ENCODE results near the gene PSMA3. TPM values are rescaled to one million over a fixed set of nuclear protein-coding genes. Genes with fewer than 3 reads are reported as not detected.

PSMA3 gene
- total RNA-seq, 2 donors from 2014 or later = 121 to 134 TPM

- ATAC-seq (peak in 1 of 2 donors; percentile 0), DNase-seq (no peak)
- intact Hi-C loops (cut with DNase I) = no loop called here
Observed at GRCh38 chr14:58297412-58297761, 52.7 kb downstream of the PSMA3 start.

- intact Hi-C loops (cut with DNase I) = no loop called here
Observed at GRCh38 chr14:58297762-58298476, 53.3 kb downstream of the PSMA3 start.

GRCh38 chr14:58298477-58299400, 54.1 kb downstream of the PSMA3 start, which contains the start of gene ARID4A:
ARID4A (plus strand) TSS chr14:58298555; CDS start chr14:58299855, 1,300 bp downstream.
- ATAC-seq (peak; percentile 36 to 53), DNase-seq (peak; percentile 90)
- intact Hi-C loops (cut with DNase I) = no loop called here

More at GRCh38 chr14:58297762-58298476, 53.3 kb downstream of the PSMA3 start:
- peak; percentile 95 to 97 for ATAC-seq
- DNase-seq = peak; percentile 99

GRCh38 chr14:58299401-58300330, 55.0 kb downstream of the PSMA3 start:
- ATAC-seq = no peak
- intact Hi-C loops (cut with DNase I) = no loop called here
- peak; percentile 31 for DNase-seq

DNA sequence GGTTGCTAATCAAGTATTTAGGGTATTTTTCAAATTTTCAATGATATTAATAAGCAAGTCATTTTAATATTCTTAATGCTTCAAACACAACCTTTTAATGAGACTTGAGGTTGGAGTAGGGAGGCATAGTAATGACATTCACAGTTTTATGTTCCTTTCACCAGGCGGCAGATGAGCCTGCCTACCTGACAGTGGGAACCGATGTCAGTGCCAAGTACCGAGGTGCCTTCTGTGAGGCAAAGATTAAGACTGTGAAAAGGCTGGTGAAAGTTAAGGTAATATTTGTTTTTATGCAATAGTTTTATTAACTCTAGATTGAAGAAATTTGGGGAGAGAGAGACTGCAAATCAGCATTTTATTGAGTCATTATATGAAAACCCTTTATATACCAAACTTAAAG, 56.8 kb downstream of the PSMA3 start:
- ATAC-seq (no peak), DNase-seq (no peak)
- intact Hi-C loops (cut with DNase I) = no loop called here

GRCh38 chr14:58305730-58306129, 61.1 kb downstream of the PSMA3 start:
- no peak for ATAC-seq
- intact Hi-C loops (cut with DNase I) = no loop called here

DNA sequence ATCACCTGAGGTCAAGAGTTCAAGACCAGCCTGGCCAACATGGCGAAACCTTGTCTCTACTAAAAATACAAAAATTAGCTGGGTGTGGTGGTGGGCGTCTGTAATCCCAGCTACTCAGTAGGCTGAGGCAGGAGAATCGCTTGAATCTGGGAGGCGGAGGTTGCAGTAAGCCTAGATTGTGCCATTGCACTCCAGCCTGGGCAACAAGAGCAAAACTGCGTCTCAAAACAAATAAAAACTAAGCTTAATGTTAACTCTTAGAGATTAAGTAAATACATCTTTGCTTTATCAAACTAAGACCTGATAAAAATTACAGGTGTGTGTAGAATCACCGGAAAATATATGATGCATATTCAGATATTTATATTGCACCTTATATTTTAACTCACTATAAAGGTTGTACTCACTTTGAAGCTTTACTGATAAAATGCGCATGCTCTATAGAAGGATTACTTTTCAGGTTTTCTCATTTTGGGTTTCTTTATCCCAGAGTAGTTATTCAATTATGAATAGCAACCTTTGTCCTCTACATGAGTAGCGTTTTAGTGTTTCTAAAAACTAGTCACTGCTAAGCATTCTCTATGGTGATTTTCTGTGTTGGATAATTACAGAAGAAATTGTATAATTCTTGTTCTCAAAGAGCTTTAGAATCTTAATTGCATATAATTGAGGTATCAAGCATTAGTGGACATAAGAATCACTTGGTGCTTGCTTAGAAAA, 63.1 kb downstream of the PSMA3 start:
- intact Hi-C loops (cut with DNase I) = no loop called here
- no peak for ATAC-seq
- no peak for DNase-seq

More at GRCh38 chr14:58305730-58306129, 61.1 kb downstream of the PSMA3 start:
- DNase-seq = no peak

- DNase-seq = no peak
- ATAC-seq = no peak
- intact Hi-C loops (cut with DNase I) = no loop called here
Observed at GRCh38 chr14:58309086-58309485, 64.4 kb downstream of the PSMA3 start.

DNA sequence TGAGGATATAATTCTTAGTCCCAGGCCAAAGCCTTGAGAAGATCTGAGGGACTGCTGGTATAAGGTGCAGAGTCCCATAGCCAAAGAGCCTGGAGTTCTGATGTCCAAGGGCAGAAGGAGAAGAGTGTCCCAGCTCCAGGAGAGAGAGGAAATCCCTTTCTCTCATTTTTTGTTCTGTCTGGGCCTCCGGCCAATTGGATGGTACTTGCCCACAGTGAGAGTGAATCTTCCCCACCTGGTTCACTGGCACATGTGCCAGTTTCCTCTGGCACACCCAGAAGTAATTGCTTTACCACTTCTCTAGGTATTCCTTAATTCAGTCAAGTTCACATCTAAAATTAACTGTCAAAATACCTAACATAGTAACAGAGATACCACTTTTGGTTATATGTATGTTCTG, 69.1 kb downstream of the PSMA3 start:
- ATAC-seq (no peak), DNase-seq (no peak)
- intact Hi-C loops (cut with DNase I) = no loop called here

- intact Hi-C loops (cut with DNase I) = no loop called here
- ATAC-seq = no peak
- DNase-seq = no peak
Observed at GRCh38 chr14:58315606-58316005, 71.0 kb downstream of the PSMA3 start.

Other genes starting within 250 kb of the PSMA3 start
- gene ARMH4, start 92.6 kb upstream of the PSMA3 start, total RNA-seq = 10 to 100 TPM in 1 of 2 donors, 1 to 10 TPM in 1; 6.4 to 15.8 TPM
- gene ACTR10, start 44.7 kb upstream of the PSMA3 start, total RNA-seq = 10 to 100 TPM; 66.9 to 76.8 TPM
- gene ARID4A, start 53.7 kb downstream of the PSMA3 start, total RNA-seq = 10 to 100 TPM; 20.5 to 22.9 TPM
- gene TOMM20L, start 151.1 kb downstream of the PSMA3 start, total RNA-seq = not detected
- 10 to 100 TPM; 22.6 to 35.1 TPM for gene TIMM9, start 182.7 kb downstream of the PSMA3 start, total RNA-seq
- 10 to 100 TPM; 11.9 to 12.4 TPM for gene KIAA0586, start 182.9 kb downstream of the PSMA3 start, total RNA-seq